GM23338 (cell line): ENCODE results near the gene PPP6R1. TPM values are rescaled to one million over a fixed set of nuclear protein-coding genes. Genes with fewer than 3 reads are reported as not detected.

Experiments used
- ATAC-seq: fragments of 200-7000 bp; cut with Tn5 transposase; 3 replicates; pipeline ENCODE4 v1.9.1; 2020
- DNase-seq: peaks from one replicate; pipeline ENCODE4 v3.0.0-alpha.2; 2015; ENCODE audit warnings: low spot score
- H2AFZ ChIP-seq: fragments of 200-600 bp; sonication (generic); 2 replicates; pipeline ENCODE4 v1.8.0; 2016; ENCODE audit warnings: antibody characterized with exemption, mild to moderate bottlenecking, moderate library complexity
- H3F3A ChIP-seq: fragments of 200-600 bp; sonication (generic); replicated peaks from 2 replicates; pipeline ENCODE4 v1.8.0; 2017; ENCODE audit warnings: antibody characterized with exemption, mixed run types, low read depth
- H3K27ac ChIP-seq: fragments of 200-600 bp; sonication (generic); 2 replicates; pipeline ENCODE4 v1.6.1; 2016; ENCODE audit warnings: low read depth
- H3K27me3 ChIP-seq: fragments of 200-600 bp; sonication (generic); 2 replicates; pipeline ENCODE4 v1.8.0; 2016; ENCODE audit warnings: mild to moderate bottlenecking, mixed run types, moderate library complexity; ENCODE audit not compliant: insufficient read depth
- H3K36me3 ChIP-seq: fragments of 200-600 bp; sonication (generic); 2 replicates; pipeline ENCODE4 v1.8.0; 2016; ENCODE audit warnings: mild to moderate bottlenecking; ENCODE audit not compliant: insufficient read depth
- H3K4me1 ChIP-seq: fragments of 200-600 bp; sonication (generic); 2 replicates; pipeline ENCODE4 v1.8.0; 2016; ENCODE audit warnings: mild to moderate bottlenecking, moderate library complexity; ENCODE audit not compliant: insufficient read depth
- H3K4me2 ChIP-seq: fragments of 200-600 bp; sonication (generic); 2 replicates; pipeline ENCODE4 v1.7.1; 2017; ENCODE audit warnings: mixed run types
- H3K4me3 ChIP-seq: fragments of 200-600 bp; sonication (generic); 2 replicates; pipeline ENCODE4 v1.6.1; 2016; ENCODE audit warnings: mixed run types
- H3K79me2 ChIP-seq: fragments of 200-600 bp; sonication (generic); replicated peaks from 2 replicates; pipeline ENCODE4 v1.8.0; 2017; ENCODE audit warnings: mild to moderate bottlenecking; ENCODE audit not compliant: insufficient read depth
- H3K9me2 ChIP-seq: fragments of 200-600 bp; sonication (generic); 2 replicates; pipeline ENCODE4 v1.8.0; 2017; ENCODE audit not compliant: insufficient read depth
- H4K20me1 ChIP-seq: fragments of 200-600 bp; sonication (generic); replicated peaks from 2 replicates; pipeline ENCODE4 v1.8.0; 2017; ENCODE audit warnings: mild to moderate bottlenecking; ENCODE audit not compliant: insufficient read depth
- H3K27ac Mint-ChIP-seq: 2 replicates; pipeline ENCODE4 v1.8.0; 2020; ENCODE audit warnings: inconsistent platforms, mild to moderate bottlenecking, moderate library complexity, mixed read lengths
- H3K27me3 Mint-ChIP-seq: 3 replicates; pipeline ENCODE4 v1.8.0; 2022; ENCODE audit warnings: low read depth, mild to moderate bottlenecking, moderate library complexity, mixed read lengths, inconsistent platforms; ENCODE audit not compliant: insufficient read depth, poor library complexity
- H3K36me3 Mint-ChIP-seq: 3 replicates; pipeline ENCODE4 v1.8.0; 2021; ENCODE audit warnings: low read depth, mild to moderate bottlenecking, inconsistent platforms, moderate library complexity, mixed read lengths
- H3K4me1 Mint-ChIP-seq: 3 replicates; pipeline ENCODE4 v1.8.0; 2020; ENCODE audit warnings: mild to moderate bottlenecking, inconsistent platforms, mixed read lengths
- H3K4me3 Mint-ChIP-seq: 3 replicates; pipeline ENCODE4 v1.8.0; 2021; ENCODE audit warnings: moderate library complexity, mild to moderate bottlenecking, inconsistent platforms, mixed read lengths
- H3K9me3 Mint-ChIP-seq: 3 replicates; pipeline ENCODE4 v1.8.0; 2020; ENCODE audit warnings: moderate library complexity, mild to moderate bottlenecking, inconsistent platforms, mixed read lengths
- CREB1 ChIP-seq: fragments of 250-450 bp; sonication (Bioruptor Pico); IDR thresholded peaks from 2 replicates; pipeline ENCODE4 v1.5.0; 2020; ENCODE audit warnings: low read depth, mild to moderate bottlenecking, moderate library complexity
- ETS1 ChIP-seq: IDR thresholded peaks from 2 replicates; pipeline ENCODE4 v1.6.1; 2016; ENCODE audit warnings: antibody characterized with exemption
- EZH2 ChIP-seq: fragments of 200-600 bp; sonication (generic); IDR thresholded peaks from one replicate; pipeline ENCODE4 v1.8.0; 2017; ENCODE audit warnings: antibody characterized with exemption, mild to moderate bottlenecking, low read depth; ENCODE audit not compliant: unreplicated experiment
- JUNB ChIP-seq: IDR thresholded peaks from one replicate; pipeline ENCODE4 v1.6.1; 2016; ENCODE audit warnings: antibody characterized with exemption; ENCODE audit not compliant: unreplicated experiment
- NANOG ChIP-seq: IDR thresholded peaks from 2 replicates; pipeline ENCODE4 v1.6.1; 2016; ENCODE audit warnings: antibody characterized with exemption, borderline replicate concordance
- POLR2AphosphoS5 ChIP-seq: IDR thresholded peaks from 2 replicates; pipeline ENCODE4 v1.6.1; 2016; ENCODE audit warnings: antibody characterized with exemption, low read depth
- REST ChIP-seq: IDR thresholded peaks from one replicate; pipeline ENCODE4 v1.6.1; 2018; ENCODE audit warnings: antibody characterized with exemption; ENCODE audit not compliant: unreplicated experiment
- polyA plus RNA-seq: library from polyadenylated mRNA; unstranded; fragments of >200 nt; fragmentation: Nextera tagmentation; extraction: Ambion mirVana; gene quantifications from 2 replicates; pipeline ENCODE4 v1.2.1, GENCODE V29; 2016
- total RNA-seq: library from RNA; depleted of rRNA; stranded (reverse); fragments of >200 nt; shearing (Covaris generic); gene quantifications from 2 replicates; pipeline ENCODE4 v1.2.3, GENCODE V29; 2014
- TF ChIP-seq, protein P1 (sequence below), 2 experiments: fragments of 200-600 bp in 1 of 2; sonication (generic) in 1 of 2; conservative IDR thresholded peaks; 2 replicates each; pipeline versions ENCODE4 v1.5.1 to v1.6.1; 2016 to 2017; ENCODE audit warnings: antibody characterized with exemption in 2 of 2, low read depth in 2 of 2, mild to moderate bottlenecking in 2 of 2, moderate library complexity in 1 of 2

PPP6R1 gene
- total and polyA plus RNA-seq, 2 experiments from 2014 or later = 22.2 to 70.8 TPM

DNA sequence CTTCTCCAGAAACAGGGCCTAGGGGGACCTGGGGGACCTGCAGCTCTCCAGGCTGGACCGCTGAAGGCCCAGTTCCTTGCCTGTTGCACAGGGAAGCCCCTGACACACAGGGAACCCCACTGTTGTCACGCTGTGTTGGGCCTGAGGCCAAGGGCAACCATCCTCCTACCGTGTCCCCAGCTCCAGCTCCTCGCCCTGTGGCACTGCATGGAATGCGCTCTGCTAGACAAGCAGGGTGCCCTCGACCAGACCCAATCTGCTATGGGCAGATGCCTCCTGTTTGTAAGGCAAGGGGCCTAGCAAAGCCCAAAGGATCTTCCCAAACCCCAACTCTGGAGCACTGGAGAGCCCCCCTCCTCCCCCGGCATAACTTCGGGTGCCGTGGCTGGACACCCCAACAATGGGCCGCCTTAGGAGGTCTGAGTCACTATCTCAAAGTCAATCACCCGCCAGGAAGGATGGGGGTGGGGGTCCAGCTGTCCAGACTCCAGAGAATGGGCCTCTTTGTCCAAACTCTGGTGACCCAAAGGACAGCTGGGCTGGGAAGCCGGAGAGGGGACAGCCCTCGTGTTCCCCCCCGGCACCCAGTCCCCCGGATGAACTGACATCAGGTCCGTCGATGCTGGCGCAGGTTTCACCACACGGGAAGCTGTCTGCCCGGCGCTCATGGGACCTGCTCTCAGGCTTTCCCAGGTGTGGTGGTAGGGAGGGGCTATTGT is 28.7 kb upstream of the PPP6R1 start (continued):
- TF ChIP-seq NANOG = no peak
- no peak for TF ChIP-seq JUNB
- TF ChIP-seq, protein P1, sequence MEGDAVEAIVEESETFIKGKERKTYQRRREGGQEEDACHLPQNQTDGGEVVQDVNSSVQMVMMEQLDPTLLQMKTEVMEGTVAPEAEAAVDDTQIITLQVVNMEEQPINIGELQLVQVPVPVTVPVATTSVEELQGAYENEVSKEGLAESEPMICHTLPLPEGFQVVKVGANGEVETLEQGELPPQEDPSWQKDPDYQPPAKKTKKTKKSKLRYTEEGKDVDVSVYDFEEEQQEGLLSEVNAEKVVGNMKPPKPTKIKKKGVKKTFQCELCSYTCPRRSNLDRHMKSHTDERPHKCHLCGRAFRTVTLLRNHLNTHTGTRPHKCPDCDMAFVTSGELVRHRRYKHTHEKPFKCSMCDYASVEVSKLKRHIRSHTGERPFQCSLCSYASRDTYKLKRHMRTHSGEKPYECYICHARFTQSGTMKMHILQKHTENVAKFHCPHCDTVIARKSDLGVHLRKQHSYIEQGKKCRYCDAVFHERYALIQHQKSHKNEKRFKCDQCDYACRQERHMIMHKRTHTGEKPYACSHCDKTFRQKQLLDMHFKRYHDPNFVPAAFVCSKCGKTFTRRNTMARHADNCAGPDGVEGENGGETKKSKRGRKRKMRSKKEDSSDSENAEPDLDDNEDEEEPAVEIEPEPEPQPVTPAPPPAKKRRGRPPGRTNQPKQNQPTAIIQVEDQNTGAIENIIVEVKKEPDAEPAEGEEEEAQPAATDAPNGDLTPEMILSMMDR (conservative IDR thresholded peaks at IDR 0.05; ENCODE audit: low read depth in 2 of 2) = no peak
- no peak for TF ChIP-seq EZH2
- TF ChIP-seq ETS1 = no peak
- TF ChIP-seq POLR2AphosphoS5 = no peak

- peak; percentile 24 for DNase-seq
These were observed 26.5 kb upstream of the PPP6R1 start for GRCh38 chr19:55285229-55285890.

More at GRCh38 chr19:55285229-55285890, 26.5 kb upstream of the PPP6R1 start:
- Mint-ChIP-seq H3K36me3 (peaks cover 26% of the 10 kb centered on the region), H3K27ac (peak overlapping the region; percentile 83; the same call in 1 of the 2 replicates), H3K4me3 (peak overlapping the region; percentile 74), H3K9me3 (no peaks in the 10 kb centered on the region), H3K27me3 (peaks cover 18% of the 10 kb centered on the region), H3K4me1 (peaks cover 26% of the 10 kb centered on the region)
- H3F3A ChIP-seq = peaks cover 15% of the 10 kb centered on the region
- H3K4me3 ChIP-seq = peak overlapping the region; percentile 56
- no peaks in the 10 kb centered on the region for H3K9me2 ChIP-seq
- no peak overlapping the region for H2AFZ ChIP-seq
- ATAC-seq = peak; percentile 5; the same call in 2 of the 3 replicates
- TF ChIP-seq POLR2AphosphoS5 (no peak), ETS1 (no peak), CREB1 (CRISPR knock-in tag) (no peak), EZH2 (no peak), REST (no peak)
- H3K36me3 ChIP-seq = peaks cover 14% of the 10 kb centered on the region; the same call in 1 of the 2 replicates
- H3K4me2 ChIP-seq = peak overlapping the region; percentile 78
- H4K20me1 ChIP-seq = 0 out of 2 replicates have a peak, but pooled peaks cover 4% of the 10 kb centered on the region
- H3K4me1 ChIP-seq = peaks cover 12% of the 10 kb centered on the region
- H3K27me3 ChIP-seq = no peaks in the 10 kb centered on the region
- H3K79me2 ChIP-seq = 0 out of 2 replicates have a peak, but pooled peaks cover 7% of the 10 kb centered on the region
- no peak overlapping the region for H3K27ac ChIP-seq
